NOMO-1 treated with dmso at 0.1 percent for 144 hours (cell line): ENCODE measurements around the gene TPCN2.

Experiments used
- DNase-seq: peaks from one replicate; lab custom pipeline; 2025; ENCODE audit not compliant: unreplicated experiment; lab: John Stamatoyannopoulos, UW

TPCN2 gene

GRCh38 chr11:69159150-69159852 lies 110.6 kb downstream of the TPCN2 start:
- no peak for DNase-seq

DNA sequence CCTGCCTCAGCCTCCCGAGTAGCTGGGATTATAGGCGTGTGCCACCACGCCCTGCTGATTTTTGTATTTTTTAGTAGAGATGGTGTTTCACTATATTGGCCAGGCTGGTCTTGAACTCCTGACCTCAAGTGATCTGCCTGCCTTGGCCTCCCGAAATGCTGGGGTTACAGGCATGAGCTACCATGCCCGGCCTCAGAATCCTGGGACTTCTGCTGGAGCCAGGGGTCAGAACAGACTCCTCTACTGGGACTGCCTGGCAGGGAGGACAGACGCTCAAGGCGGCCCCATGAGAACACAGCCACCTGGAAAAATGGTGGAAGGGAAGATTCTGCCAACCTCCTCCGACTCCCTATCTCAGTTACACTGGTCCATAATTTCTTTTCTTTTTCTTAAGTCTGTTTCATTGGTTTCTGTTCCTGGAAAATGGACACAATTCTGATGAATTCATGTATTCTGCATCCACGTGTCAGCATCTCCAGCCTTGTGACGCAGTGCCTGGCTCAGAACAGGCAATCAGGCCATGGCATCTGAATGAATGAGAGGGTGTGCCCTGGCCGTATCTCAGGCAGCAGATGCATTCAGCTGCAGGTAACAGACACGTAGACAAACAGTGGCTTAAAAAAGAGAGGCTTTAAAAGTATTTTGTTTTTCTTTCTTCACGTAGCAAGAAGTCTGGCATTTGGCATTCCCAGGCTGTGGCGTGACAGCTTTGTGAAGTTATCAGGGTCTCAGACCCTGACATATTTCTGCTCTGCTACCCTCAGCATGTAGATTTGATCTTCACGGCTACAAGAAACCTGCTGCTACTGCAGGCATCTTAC lies 111.8 kb downstream of the TPCN2 start:
- DNase-seq, result no peak

GRCh38 chr11:69161117-69161407 lies 112.3 kb downstream of the TPCN2 start:
- no peak for DNase-seq

GRCh38 chr11:69162505-69162904 lies 113.8 kb downstream of the TPCN2 start:
- no peak for DNase-seq

DNA sequence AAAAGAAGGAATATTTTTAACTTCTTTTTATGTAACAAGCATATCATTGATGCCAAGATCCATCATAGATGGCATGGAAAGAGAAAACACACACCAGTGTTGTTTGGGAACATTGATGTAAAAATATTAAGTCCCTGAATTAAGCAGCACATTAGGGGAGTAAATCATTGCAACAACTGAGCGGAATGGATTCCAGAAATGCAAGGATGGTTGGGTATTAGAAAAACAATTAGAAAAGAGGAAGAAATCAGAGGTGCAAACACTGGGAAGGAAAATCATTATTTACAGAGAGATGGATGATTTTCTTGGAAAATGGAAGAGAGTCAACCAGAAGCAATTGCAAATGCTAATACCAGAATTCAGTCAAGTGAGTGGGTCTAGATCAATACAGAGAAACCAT lies 115.1 kb downstream of the TPCN2 start:
- DNase-seq, result no peak

- no peak for DNase-seq
These were observed 116.1 kb downstream of the TPCN2 start for GRCh38 chr11:69164824-69165223.

- DNase-seq, result no peak
These were observed 117.0 kb downstream of the TPCN2 start for GRCh38 chr11:69165775-69166174.

- peak; percentile 48 for DNase-seq
These were observed 117.7 kb downstream of the TPCN2 start for GRCh38 chr11:69166218-69167115.

DNA sequence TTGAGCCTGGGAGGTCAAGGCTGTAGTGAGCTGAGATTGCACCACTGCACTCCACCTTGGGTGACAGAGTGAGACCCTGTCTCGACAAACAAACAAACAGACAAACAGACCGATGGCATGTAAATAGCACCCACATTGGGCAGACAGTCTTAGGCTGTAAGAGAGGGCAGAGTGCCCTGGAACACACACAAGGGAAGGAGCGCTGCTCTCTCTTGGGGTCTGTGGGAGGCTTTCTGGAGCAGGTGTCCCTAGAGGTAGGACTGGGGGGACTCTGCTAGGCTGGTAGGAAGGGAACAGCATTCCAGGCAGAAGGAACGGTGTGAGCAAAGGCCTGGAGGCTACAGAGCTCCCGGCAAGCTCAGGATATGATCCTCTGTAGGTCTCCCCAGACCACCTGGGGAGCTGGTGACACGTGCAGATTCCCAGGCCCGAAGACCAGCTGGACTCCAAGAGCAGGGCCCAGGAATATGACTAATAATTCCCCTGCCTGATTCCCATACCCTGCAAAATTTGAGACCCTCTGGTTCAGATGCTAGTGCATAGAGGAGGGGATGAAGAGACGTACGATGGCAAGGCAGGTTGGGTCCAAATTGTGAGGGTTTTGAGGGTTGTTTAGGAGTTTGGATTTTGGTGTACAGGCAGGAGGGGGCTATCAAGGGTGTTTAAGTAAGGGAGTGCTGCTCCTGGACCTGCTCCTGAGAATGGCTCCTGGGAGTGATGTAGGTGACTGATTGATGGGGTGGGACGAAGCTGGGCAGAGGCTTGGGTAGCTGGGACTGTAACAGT lies 118.6 kb downstream of the TPCN2 start:
- no peak for DNase-seq

- DNase-seq, result no peak
These were observed 119.4 kb downstream of the TPCN2 start for GRCh38 chr11:69167916-69168691.

DNA sequence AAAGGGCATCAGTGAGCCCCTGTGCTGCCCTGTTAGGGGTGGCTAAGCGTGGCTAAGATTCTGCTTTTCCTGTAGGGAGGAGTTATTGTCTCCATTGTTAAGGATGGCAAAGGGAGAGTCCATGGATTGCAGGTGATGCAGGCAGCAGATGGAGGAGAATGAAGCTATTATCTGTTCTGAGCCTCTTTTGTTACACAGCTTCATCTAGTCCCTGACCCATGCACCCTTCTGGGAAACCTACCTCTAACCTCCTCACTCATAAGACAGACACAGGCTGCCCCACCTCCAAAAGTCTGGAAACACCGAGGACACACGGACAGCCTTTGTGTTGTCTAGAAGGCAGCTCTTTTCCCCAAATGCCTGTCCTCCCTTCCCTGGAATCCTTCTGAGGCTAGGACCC lies 120.7 kb downstream of the TPCN2 start:
- no peak for DNase-seq

DNA sequence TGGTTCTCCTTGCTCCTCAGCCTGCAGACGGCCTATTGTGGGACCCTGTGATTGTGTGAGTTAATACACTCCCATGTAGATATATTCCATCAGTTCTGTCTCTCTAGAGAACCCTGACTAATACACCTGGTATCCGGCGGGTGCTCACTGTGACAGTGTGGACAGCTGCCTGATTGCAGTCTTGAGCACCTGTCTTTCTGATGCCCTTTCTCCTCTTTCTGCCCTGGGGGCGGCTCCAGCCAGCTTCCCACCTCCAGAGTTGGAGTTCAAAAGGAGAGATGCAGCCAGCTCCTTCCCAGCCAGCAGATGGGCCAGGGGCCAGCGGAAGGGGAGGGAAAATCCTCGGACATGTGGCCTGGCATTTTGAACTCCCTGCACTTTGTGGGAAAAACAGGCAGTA lies 122.0 kb downstream of the TPCN2 start:
- no peak for DNase-seq

DNA sequence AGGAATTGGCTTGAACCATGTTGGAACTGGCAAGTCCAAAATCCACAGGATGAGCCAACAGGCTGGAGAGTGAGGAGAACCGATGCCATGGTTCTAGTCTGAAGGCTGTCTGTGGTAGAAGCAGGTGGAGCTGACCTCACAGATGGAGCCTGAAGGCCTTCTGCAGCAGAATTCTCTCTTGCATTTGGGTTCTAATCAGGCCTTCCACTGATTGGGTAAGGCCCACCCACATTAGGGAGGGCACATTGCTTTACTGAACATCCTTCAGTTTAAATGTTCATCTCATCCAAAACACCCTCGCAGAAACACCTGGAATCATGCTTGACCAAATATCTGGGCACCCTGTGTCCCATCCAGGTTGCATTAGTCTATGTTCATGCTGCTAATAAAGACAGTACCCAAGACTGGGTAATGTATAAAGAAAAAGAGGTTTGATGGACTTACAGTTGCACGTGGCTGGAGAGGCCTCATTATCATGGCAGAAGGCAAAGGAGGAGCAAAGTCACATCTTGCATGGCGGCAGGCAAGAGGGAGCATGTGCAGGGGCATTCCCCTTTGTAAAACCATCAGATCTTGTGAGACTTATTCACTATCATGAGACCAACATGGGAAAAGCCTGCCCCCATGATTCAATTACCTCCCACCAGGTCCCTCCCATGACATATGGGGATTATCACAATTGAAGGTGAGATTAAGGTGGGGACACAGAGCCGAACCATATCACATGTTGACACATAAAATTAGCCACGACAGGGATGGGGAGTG lies 122.9 kb downstream of the TPCN2 start:
- no peak for DNase-seq

- DNase-seq, result no peak
These were observed 123.9 kb downstream of the TPCN2 start for GRCh38 chr11:69172674-69173073.

DNA sequence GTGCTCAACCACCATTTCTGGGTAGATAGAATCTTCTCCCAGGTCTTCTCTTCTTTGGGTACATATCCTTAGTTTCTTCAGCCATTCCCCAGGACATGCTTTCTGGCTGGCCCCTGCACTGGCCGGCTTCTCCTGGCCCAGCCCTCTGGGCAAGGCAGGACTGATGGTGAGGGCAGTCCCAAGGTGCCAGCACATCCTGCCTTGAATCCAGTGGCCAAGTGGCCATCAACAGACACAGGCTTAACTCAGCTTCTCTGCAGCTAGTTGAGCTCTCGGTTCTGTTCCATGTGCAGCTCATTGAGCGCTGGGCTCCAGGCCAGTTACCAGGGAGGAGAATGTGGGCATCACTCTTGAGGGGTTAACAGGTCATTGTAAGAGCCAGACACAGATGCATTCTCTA lies 124.6 kb downstream of the TPCN2 start:
- no peak for DNase-seq

DNA sequence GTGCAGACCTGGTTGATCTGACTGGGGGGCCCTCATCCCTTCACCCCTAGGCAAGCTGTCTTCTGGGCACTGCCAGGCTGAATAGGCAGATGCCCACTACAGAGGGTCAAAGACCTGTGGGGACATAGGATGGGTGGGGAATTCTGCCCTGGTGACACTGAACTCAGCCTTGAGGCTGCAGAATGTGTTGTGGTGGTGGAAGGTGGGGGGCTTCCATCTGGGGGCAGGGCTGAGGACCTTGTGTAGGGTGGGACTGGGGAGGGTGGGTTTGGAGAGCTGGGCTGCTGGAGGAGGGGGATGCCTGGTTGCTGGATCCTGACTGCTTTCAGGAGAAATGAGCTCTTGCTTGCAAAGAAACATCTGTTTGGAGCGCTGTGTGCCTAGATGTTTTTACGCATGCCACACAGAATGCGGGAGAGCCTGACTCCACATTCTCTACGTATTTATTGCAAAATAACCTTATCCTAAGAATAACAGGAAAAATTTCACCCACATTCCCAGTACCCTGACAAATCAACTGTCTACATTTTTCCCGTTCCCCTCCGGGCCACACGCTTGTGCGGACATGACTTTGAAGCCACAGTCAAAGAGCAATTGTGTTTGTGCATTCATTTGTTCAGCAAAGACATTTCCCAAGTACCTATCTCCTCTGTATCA lies 125.3 kb downstream of the TPCN2 start:
- DNase-seq, result no peak

DNA sequence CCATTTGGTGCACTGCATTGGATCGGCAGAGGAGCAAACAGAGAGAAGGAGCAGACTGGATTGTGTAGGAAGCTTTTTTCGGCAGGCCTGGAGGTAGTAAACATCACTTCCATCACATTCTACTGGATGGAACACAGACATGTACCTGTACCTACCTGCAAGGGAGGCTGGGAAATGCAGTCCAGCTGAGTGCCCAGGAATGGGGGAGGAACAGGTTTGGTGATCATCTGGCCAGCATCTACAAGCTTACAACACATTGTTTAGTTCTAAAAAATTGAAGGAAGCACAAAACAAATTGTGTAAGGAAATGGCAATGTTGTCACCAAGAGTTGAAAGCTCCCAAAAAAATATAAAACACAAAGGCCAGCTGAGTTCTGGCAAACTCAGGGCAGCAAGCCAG lies 126.1 kb downstream of the TPCN2 start:
- DNase-seq, result no peak

- DNase-seq, result no peak
These were observed 130.2 kb downstream of the TPCN2 start for GRCh38 chr11:69178819-69179482.
